ENCODE measurements around the gene GUCD1. TPM values are rescaled to one million over a fixed set of nuclear protein-coding genes. Genes with fewer than 3 reads are reported as not detected.
"Not testable (repeated sequence)": the region's sequence is repeated elsewhere in the genome, so short reads cannot be mapped to it uniquely, and the experiment has no call there.

GUCD1 gene
- total and polyA plus RNA-seq, 10 of the 15 experiments (the other 5 are each of a cell fraction or from before 2014, with no cell fraction given): 56.0 to 177 (median 88.2) TPM

- TF ChIP-seq ZNF274 (IDR thresholded peaks at IDR 0.05; ENCODE audit: insufficient read depth, insufficient read length) (no peak), E4F1 (IDR thresholded peaks at IDR 0.05; ENCODE audit: borderline replicate concordance, partially characterized antibody) (no peak), SMAD1 (IDR thresholded peaks at IDR 0.05; ENCODE audit: low read depth, partially characterized antibody) (no peak), SPI1 (IDR thresholded peaks at IDR 0.05; ENCODE audit: borderline replicate concordance, insufficient read depth, low read depth, low read length) (no peak), CHD1 (IDR thresholded peaks at IDR 0.05; ENCODE audit: low read depth, low read length) (peak; percentile 78; the same call in 1 of the 2 replicates), MTA3 (IDR thresholded peaks at IDR 0.05; ENCODE audit: borderline replicate concordance, low read length) (no peak)
Measured at GRCh38 chr22:24554313-24555164, at the start of gene GUCD1 (continued).

- ChIA-PET CTCF (interaction anchor here (0.6 to 1.5 kb wide), 2 partner anchors 9 to 424 kb away, joined by 3 read pairs; no protein-coding TSS in a partner anchor), RAD21 (ENCODE audit: unreplicated experiment) (interaction anchor here (1.1 kb wide), 1 partner anchor 38 kb away, joined by 4 read pairs; no protein-coding TSS in a partner anchor), SMC1A (ENCODE audit: uncharacterized antibody, unreplicated experiment) (interaction anchor here (0.7 kb wide), 1 partner anchor 162 kb away, joined by 3 read pairs; no protein-coding TSS in a partner anchor)
- DNase-seq (ENCODE audit: low read depth, low spot score); H3K36me3 ChIP-seq (ENCODE audit: control insufficient read depth in 2 of 2, insufficient read depth in 2 of 2, low read length in 1 of 2); FAIRE-seq; H3K79me2 ChIP-seq (ENCODE audit: control insufficient read depth, insufficient read depth, low read length); in situ Hi-C loops (cut with MboI); H3K9me3 ChIP-seq (replicated peaks; ENCODE audit: control insufficient read depth, insufficient read depth, low read length); intact Hi-C loops (cut with micrococcal nuclease; ENCODE audit: unreplicated experiment); H4K20me1 ChIP-seq (ENCODE audit: control insufficient read depth, insufficient read depth); H3K9ac ChIP-seq (ENCODE audit: control insufficient read depth, insufficient read depth, low read length); H3K27ac ChIP-seq (ENCODE audit: control insufficient read depth, insufficient read depth); BruUV-seq (replicated peaks); POLR2A ChIA-PET; H3K27me3 ChIP-seq (replicated peaks in 1 of 2; ENCODE audit: control insufficient read depth in 2 of 2, insufficient read depth in 2 of 2, low read length in 1 of 2); H3K4me1 ChIP-seq (ENCODE audit: control insufficient read depth, insufficient read depth, low read length): not testable (repeated sequence)
- H2AFZ ChIP-seq (ENCODE audit: control insufficient read depth, low read depth, low read length): peak overlapping the region; percentile 56
- ATAC-seq: peak; percentile 61
- peak overlapping the region; percentile 8; the same call in 1 of the 2 replicates for H3K4me3 ChIP-seq
- 31% methylated on average over 18 of the region's 18 CpGs for WGBS (ENCODE audit: insufficient coverage, insufficient replicate concordance, low lambda C conversion rate, missing lambda C conversion rate)
- H3K4me2 ChIP-seq (ENCODE audit: control insufficient read depth, insufficient read depth): peak overlapping the region; percentile 25
- TF ChIP-seq BHLHE40 (IDR thresholded peaks at IDR 0.05; ENCODE audit: borderline replicate concordance in 1 of 2, low read depth in 2 of 2, low read length in 1 of 2): peak in 1 of 2 experiments; percentile 94; a peak in 2 of 4 replicates
- TF ChIP-seq, protein P1, sequence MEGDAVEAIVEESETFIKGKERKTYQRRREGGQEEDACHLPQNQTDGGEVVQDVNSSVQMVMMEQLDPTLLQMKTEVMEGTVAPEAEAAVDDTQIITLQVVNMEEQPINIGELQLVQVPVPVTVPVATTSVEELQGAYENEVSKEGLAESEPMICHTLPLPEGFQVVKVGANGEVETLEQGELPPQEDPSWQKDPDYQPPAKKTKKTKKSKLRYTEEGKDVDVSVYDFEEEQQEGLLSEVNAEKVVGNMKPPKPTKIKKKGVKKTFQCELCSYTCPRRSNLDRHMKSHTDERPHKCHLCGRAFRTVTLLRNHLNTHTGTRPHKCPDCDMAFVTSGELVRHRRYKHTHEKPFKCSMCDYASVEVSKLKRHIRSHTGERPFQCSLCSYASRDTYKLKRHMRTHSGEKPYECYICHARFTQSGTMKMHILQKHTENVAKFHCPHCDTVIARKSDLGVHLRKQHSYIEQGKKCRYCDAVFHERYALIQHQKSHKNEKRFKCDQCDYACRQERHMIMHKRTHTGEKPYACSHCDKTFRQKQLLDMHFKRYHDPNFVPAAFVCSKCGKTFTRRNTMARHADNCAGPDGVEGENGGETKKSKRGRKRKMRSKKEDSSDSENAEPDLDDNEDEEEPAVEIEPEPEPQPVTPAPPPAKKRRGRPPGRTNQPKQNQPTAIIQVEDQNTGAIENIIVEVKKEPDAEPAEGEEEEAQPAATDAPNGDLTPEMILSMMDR (IDR thresholded peaks at IDR 0.05 in 2 of 3, conservative IDR thresholded peaks at IDR 0.05 in 1 of 3; ENCODE audit: control insufficient read depth in 2 of 3, extremely low read depth in 1 of 3, insufficient read depth in 1 of 3, low read depth in 3 of 3, low read length in 3 of 3): peak in 2 of 3 experiments; percentile 3; a peak in 1 of 6 replicates
- TF ChIP-seq NR2F1 (conservative IDR thresholded peaks at IDR 0.05): 0 out of 2 replicates have a peak, but pooled peaks have one; percentile 44
- TF ChIP-seq HDGF (IDR thresholded peaks at IDR 0.05): peak; percentile 20; the same call in 1 of the 2 replicates
- TF ChIP-seq IKZF2 (IDR thresholded peaks at IDR 0.05): peak; percentile 33 to 38; a peak in 2 of 4 replicates
Measured at GRCh38 chr22:24603770-24604629, 49.1 kb upstream of the GUCD1 start.

Data from GM12878 (cell line).